GM12878 (cell line): Measurements from ENCODE around the gene NPAS4. TPM values are rescaled to one million over a fixed set of nuclear protein-coding genes. Genes with fewer than 3 reads are reported as not detected.

Experiments
- ATF2 ChIP-seq: IDR thresholded peaks from 2 replicates; pipeline ENCODE4 v1.6.1; 2012; ENCODE audit warnings: low read length, inconsistent platforms
- CEBPZ ChIP-seq: fragments of 150-350 bp; IDR thresholded peaks from 2 replicates; pipeline ENCODE4 v1.6.1; 2016; ENCODE audit warnings: low read depth, low read length
- CHD4 ChIP-seq: fragments of 200-600 bp; sonication (generic); IDR thresholded peaks from 2 replicates; pipeline ENCODE4 v1.6.1; 2016; ENCODE audit warnings: mild to moderate bottlenecking
- IRF3 ChIP-seq: fragments of 450-650 bp; IDR thresholded peaks from 2 replicates; pipeline ENCODE4 v1.6.1; 2014; ENCODE audit warnings: mild to moderate bottlenecking
- PAX5 ChIP-seq: IDR thresholded peaks from 2 replicates; pipeline ENCODE4 v1.6.1; 2011; ENCODE audit warnings: low read depth, low read length, borderline replicate concordance
- PML ChIP-seq: IDR thresholded peaks from 2 replicates; pipeline ENCODE4 v1.6.1; 2012; ENCODE audit warnings: low read length, inconsistent platforms
- STAT1 ChIP-seq: fragments of 450-650 bp; conservative IDR thresholded peaks from 2 replicates; pipeline ENCODE4 v1.6.1; 2014; ENCODE audit warnings: antibody characterized with exemption, mild to moderate bottlenecking
- YBX1 ChIP-seq: fragments of 450-650 bp; IDR thresholded peaks from 2 replicates; pipeline ENCODE4 v1.6.1; 2016; ENCODE audit warnings: antibody characterized with exemption
- ZBTB11 ChIP-seq: fragments of 450-650 bp; formaldehyde crosslinking; IDR thresholded peaks from 2 replicates; pipeline ENCODE4 v1.5.0; 2022; ENCODE audit warnings: mild to moderate bottlenecking, missing genetic modification characterization
- polyA plus RNA-seq, 11 experiments: library from polyadenylated mRNA; depleted of rRNA in 4 of 11; unstranded in 6 of 11; stranded (reverse) in 5 of 11; fragments of >200 nt; fragmentation: Nextera tagmentation in 4 of 11; fragmentation: Illumina TruSeq in 1 of 11; extraction: Ambion mirVana in 4 of 11; extraction: Trizol in 1 of 11; gene quantifications; 1 replicate in 1 of 11; 2 replicates in 10 of 11; pipeline versions ENCODE4 v1.2.1 to v1.2.3, GENCODE V29; 2011 to 2016; ENCODE audit warnings: inconsistent platforms in 2 of 11, missing spikeins in 2 of 11, low read depth in 1 of 11
- total RNA-seq, 4 experiments: library from RNA; depleted of rRNA in 3 of 4; stranded (reverse); fragments of >200 nt in 3 of 4; fragmentation: Illumina TruSeq in 1 of 4; extraction: Trizol in 1 of 4; gene quantifications; 2 replicates each; pipeline versions ENCODE4 v1.2.1 to v1.2.3, GENCODE V29; 2013 to 2021

NPAS4 gene
- total and polyA plus RNA-seq, 10 of the 15 experiments (the other 5 are each of a cell fraction or from before 2014, with no cell fraction given) = 0.03 to 0.18 (median 0.06) TPM; not detected in 7

GRCh38 chr11:66469441-66469840 lies 48.6 kb downstream of the NPAS4 start (continued):
- TF ChIP-seq CEBPZ (no peak), PML (no peak), IRF3 (no peak), CHD4 (no peak), YBX1 (no peak), ATF2 (no peak), ZBTB11 (no peak), STAT1 (no peak), PAX5 (no peak)
